Smooth muscle cell (in vitro differentiated cells): Measurements from ENCODE around the gene CERS6. TPM values are rescaled to one million over a fixed set of nuclear protein-coding genes. Genes with fewer than 3 reads are reported as not detected.

ENCODE experiments used
- DNase-seq: peaks from one replicate; lab custom pipeline; 2025; ENCODE audit not compliant: unreplicated experiment; lab: John Stamatoyannopoulos, UW
- H2AFZ ChIP-seq: fragments of 200-600 bp; sonication (generic); 2 replicates; pipeline ENCODE4 v1.6.0; 2016; ENCODE audit warnings: antibody characterized with exemption, low read depth, mild to moderate bottlenecking
- H3F3A ChIP-seq: fragments of 200-600 bp; sonication (generic); 2 replicates; pipeline ENCODE4 v1.6.0; 2017; ENCODE audit warnings: antibody characterized with exemption, low read depth
- H3K27ac ChIP-seq: fragments of 200-600 bp; sonication (generic); 2 replicates; pipeline ENCODE4 v1.5.1; 2016; ENCODE audit warnings: low read depth, mild to moderate bottlenecking
- H3K27me3 ChIP-seq: fragments of 200-600 bp; sonication (generic); 2 replicates; pipeline ENCODE4 v1.6.1; 2016; ENCODE audit warnings: low read depth, mild to moderate bottlenecking
- H3K36me3 ChIP-seq: fragments of 200-600 bp; sonication (generic); 2 replicates; pipeline ENCODE4 v1.5.1; 2016; ENCODE audit warnings: low read depth
- H3K4me1 ChIP-seq: fragments of 200-600 bp; sonication (generic); 2 replicates; pipeline ENCODE4 v1.5.1; 2016; ENCODE audit warnings: low read depth
- H3K4me2 ChIP-seq: fragments of 200-600 bp; sonication (generic); 2 replicates; pipeline ENCODE4 v1.6.0; 2016; ENCODE audit warnings: mild to moderate bottlenecking
- H3K4me3 ChIP-seq: fragments of 200-600 bp; sonication (generic); 2 replicates; pipeline ENCODE4 v1.5.1; 2016; ENCODE audit warnings: mild to moderate bottlenecking
- H3K79me2 ChIP-seq: fragments of 200-600 bp; sonication (generic); 2 replicates; pipeline ENCODE4 v1.6.0; 2016; ENCODE audit warnings: low read depth, mild to moderate bottlenecking
- H3K9ac ChIP-seq: fragments of 200-600 bp; sonication (generic); 2 replicates; pipeline ENCODE4 v1.6.0; 2016; ENCODE audit warnings: low read depth
- H3K9me3 ChIP-seq: fragments of 200-600 bp; sonication (generic); replicated peaks from 2 replicates; pipeline ENCODE4 v1.5.1; 2016; ENCODE audit warnings: low read depth
- H4K20me1 ChIP-seq: fragments of 200-600 bp; sonication (generic); 2 replicates; pipeline ENCODE4 v1.6.0; 2016; ENCODE audit warnings: low read depth
- WGBS: methylation state at CpG from one replicate; pipeline ENCODE4 v1.1.7; 2016; ENCODE audit warnings: low lambda C conversion rate; 5-methylcytosine and 5-hydroxymethylcytosine counted together
- polyA plus RNA-seq: library from polyadenylated mRNA; unstranded; fragments of >200 nt; fragmentation: Nextera tagmentation; extraction: Ambion mirVana; gene quantifications from 2 replicates; pipeline ENCODE4 v1.2.1, GENCODE V29; 2016
- total RNA-seq: library from RNA; depleted of rRNA; stranded (reverse); fragments of >200 nt; gene quantifications from 2 replicates; pipeline ENCODE4 v1.2.3, GENCODE V29; 2014
- TF ChIP-seq, protein P1 (sequence below): fragments of 200-600 bp; sonication (generic); IDR thresholded peaks from 2 replicates; pipeline ENCODE4 v1.5.1; 2017; ENCODE audit warnings: borderline replicate concordance, mild to moderate bottlenecking, antibody characterized with exemption; ENCODE audit not compliant: insufficient read depth, poor library complexity, severe bottlenecking

Gene CERS6
- total and polyA plus RNA-seq, 2 experiments from 2014 or later: 9.2 to 26.6 TPM

- Histone ChIP-seq H3K27ac (peak overlapping the region; percentile 43), H3K79me2 (peaks cover 5% of the 10 kb centered on the region)
Observed at GRCh38 chr2:168564641-168565040, 108.6 kb downstream of the CERS6 start.

GRCh38 chr2:168565112-168565511 lies 109.0 kb downstream of the CERS6 start:
- H3F3A ChIP-seq: no peaks in the 10 kb centered on the region
- H3K27ac ChIP-seq: peak overlapping the region; percentile 43
- H3K9me3 ChIP-seq: no peaks in the 10 kb centered on the region
- WGBS: 63% methylated on average over 6 of the region's 6 CpGs
- H3K4me3 ChIP-seq: no peak overlapping the region
- H3K79me2 ChIP-seq: peaks cover 5% of the 10 kb centered on the region
- peak overlapping the region; percentile 10 for H3K9ac ChIP-seq
- H3K4me1 ChIP-seq: no peaks in the 10 kb centered on the region
- no peak overlapping the region for H2AFZ ChIP-seq
- TF ChIP-seq, protein P1, sequence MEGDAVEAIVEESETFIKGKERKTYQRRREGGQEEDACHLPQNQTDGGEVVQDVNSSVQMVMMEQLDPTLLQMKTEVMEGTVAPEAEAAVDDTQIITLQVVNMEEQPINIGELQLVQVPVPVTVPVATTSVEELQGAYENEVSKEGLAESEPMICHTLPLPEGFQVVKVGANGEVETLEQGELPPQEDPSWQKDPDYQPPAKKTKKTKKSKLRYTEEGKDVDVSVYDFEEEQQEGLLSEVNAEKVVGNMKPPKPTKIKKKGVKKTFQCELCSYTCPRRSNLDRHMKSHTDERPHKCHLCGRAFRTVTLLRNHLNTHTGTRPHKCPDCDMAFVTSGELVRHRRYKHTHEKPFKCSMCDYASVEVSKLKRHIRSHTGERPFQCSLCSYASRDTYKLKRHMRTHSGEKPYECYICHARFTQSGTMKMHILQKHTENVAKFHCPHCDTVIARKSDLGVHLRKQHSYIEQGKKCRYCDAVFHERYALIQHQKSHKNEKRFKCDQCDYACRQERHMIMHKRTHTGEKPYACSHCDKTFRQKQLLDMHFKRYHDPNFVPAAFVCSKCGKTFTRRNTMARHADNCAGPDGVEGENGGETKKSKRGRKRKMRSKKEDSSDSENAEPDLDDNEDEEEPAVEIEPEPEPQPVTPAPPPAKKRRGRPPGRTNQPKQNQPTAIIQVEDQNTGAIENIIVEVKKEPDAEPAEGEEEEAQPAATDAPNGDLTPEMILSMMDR: no peak
- H3K4me2 ChIP-seq: no peak overlapping the region
- DNase-seq: no peak
- H3K27me3 ChIP-seq: no peaks in the 10 kb centered on the region
- peaks cover 19% of the 10 kb centered on the region for H4K20me1 ChIP-seq
- H3K36me3 ChIP-seq: peaks cover 3% of the 10 kb centered on the region

More at GRCh38 chr2:168564641-168565040, 108.6 kb downstream of the CERS6 start:
- no peak for DNase-seq
- TF ChIP-seq, protein P1: no peak
- Histone ChIP-seq H3K4me3 (no peak overlapping the region), H3K27me3 (no peaks in the 10 kb centered on the region), H3K9ac (peak overlapping the region; percentile 10), H3F3A (no peaks in the 10 kb centered on the region), H3K9me3 (no peaks in the 10 kb centered on the region), H3K4me2 (no peak overlapping the region), H2AFZ (no peak overlapping the region), H4K20me1 (peaks cover 19% of the 10 kb centered on the region), H3K36me3 (peaks cover 3% of the 10 kb centered on the region), H3K4me1 (no peaks in the 10 kb centered on the region)

GRCh38 chr2:168565512-168565911 lies 109.4 kb downstream of the CERS6 start:
- whole genome bisulfite sequencing: 92% methylated on average over 2 of the region's 2 CpGs
- Histone ChIP-seq H3K27me3 (no peaks in the 10 kb centered on the region), H3K4me2 (no peak overlapping the region), H3K79me2 (peaks cover 5% of the 10 kb centered on the region), H3K4me3 (no peak overlapping the region), H4K20me1 (peaks cover 19% of the 10 kb centered on the region), H2AFZ (no peak overlapping the region), H3F3A (no peaks in the 10 kb centered on the region), H3K27ac (peak overlapping the region; percentile 43), H3K36me3 (peaks cover 3% of the 10 kb centered on the region), H3K9ac (no peak overlapping the region), H3K9me3 (no peaks in the 10 kb centered on the region), H3K4me1 (no peaks in the 10 kb centered on the region)
- TF ChIP-seq, protein P1: no peak
- no peak for DNase-seq

GRCh38 chr2:168566974-168567665 lies 111.0 kb downstream of the CERS6 start:
- peaks cover 5% of the 10 kb centered on the region for H3K79me2 ChIP-seq

More at GRCh38 chr2:168566974-168567665, 111.0 kb downstream of the CERS6 start:
- Histone ChIP-seq H3K27me3 (no peaks in the 10 kb centered on the region), H3F3A (no peaks in the 10 kb centered on the region), H3K9ac (no peak overlapping the region), H2AFZ (no peak overlapping the region), H4K20me1 (peaks cover 19% of the 10 kb centered on the region), H3K4me1 (no peaks in the 10 kb centered on the region), H3K9me3 (no peaks in the 10 kb centered on the region), H3K4me2 (no peak overlapping the region), H3K27ac (no peak overlapping the region), H3K4me3 (no peak overlapping the region), H3K36me3 (no peaks in the 10 kb centered on the region)
- DNase-seq: no peak
- TF ChIP-seq, protein P1: no peak
